Measurements from ENCODE around the gene JTB.

DNA sequence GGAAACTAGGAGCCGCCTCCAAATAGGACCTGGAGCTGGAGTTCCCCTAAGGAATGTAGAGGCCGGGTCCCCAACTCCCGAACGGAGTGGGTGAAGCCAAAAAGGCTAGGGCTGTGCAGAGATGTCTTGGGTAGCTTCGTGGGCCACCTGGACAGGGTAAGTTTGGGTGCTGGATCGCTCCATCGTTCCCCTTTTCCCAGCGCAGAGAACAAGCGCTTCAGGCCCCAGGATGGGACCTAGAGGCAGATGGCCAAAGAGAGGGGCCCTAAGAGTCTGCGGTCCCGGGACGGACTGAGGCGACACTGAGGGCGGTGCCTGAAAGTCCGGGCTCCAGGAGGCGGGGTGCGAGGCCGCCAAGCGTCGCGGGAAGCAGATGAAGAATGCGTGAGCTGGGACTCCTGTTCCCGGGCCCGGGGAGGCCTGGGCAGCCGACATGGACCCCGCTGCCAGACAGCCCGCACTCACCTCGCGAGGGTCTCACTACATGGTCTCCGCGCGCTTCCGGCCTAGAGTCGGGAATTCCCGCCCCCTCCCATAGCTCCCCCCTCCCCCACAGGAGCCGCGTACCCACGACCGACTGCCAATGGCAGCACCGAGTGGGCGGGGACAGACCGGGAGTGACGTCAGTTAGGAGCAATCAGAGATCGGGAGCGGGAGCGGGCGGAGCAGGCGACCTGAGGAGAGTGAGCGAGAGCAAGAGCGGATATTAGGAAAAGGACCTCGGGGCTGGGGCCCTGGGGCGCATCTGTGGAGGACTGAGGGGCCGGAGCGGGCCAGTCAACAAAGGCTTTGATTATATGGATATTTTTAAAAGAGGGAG is 14.2 kb downstream of the JTB start, which contains the start of gene SLC39A1:
- TF ChIP-seq EZH2phosphoT487 (IDR thresholded peaks at IDR 0.05; ENCODE audit: insufficient read depth, low read depth): no peak
- no peak for TF ChIP-seq EZH2 (IDR thresholded peaks at IDR 0.05; ENCODE audit: insufficient read depth, poor library complexity, severe bottlenecking)

All from GM23248 (cell line).